T47D (cell line): ENCODE results near the gene RRP12.
A peak's percentile ranks its signal among the peaks of the same experiment; 100 is the strongest.

Source experiments
- DNase-seq, 2 experiments: peaks; one replicate each; pipeline versions ENCODE4 v3.0.0 to v3.0.0-alpha.2; 2011 to 2012; ENCODE audit warnings: low read depth in 1 of 2, low spot score in 1 of 2
- JUND ChIP-seq: IDR thresholded peaks from 2 replicates; pipeline ENCODE4 v1.6.1; 2012; ENCODE audit warnings: low read depth
- in situ Hi-C: cut with HindIII; loops from 2 replicates; pipeline ENCODE4 v1.10.0; 2016; ENCODE audit warnings: low sequenced_read_pairs, low pct_unique_long_range_greater_than_20kb

Gene RRP12

GRCh38 chr10:97376413-97376812, 24.7 kb downstream of the RRP12 start:
- DNase-seq: peak in 1 of 2 experiments; percentile 11
- TF ChIP-seq JUND: no peak
- in situ Hi-C loops: no loop called here

GRCh38 chr10:97373456-97373855, 27.7 kb downstream of the RRP12 start:
- in situ Hi-C loops: no loop called here
- TF ChIP-seq JUND: no peak
- DNase-seq: no peak

GRCh38 chr10:97372233-97372875, 28.8 kb downstream of the RRP12 start:
- in situ Hi-C loops: no loop called here
- no peak for DNase-seq
- TF ChIP-seq JUND: no peak

- in situ Hi-C loops: no loop called here
- no peak for TF ChIP-seq JUND
- DNase-seq: no peak
Observed at GRCh38 chr10:97371696-97372095, 29.4 kb downstream of the RRP12 start.

GRCh38 chr10:97367126-97367649, 34.0 kb downstream of the RRP12 start:
- in situ Hi-C loops: no loop called here
- TF ChIP-seq JUND: no peak
- DNase-seq: no peak

GRCh38 chr10:97366572-97366971, 34.6 kb downstream of the RRP12 start:
- DNase-seq: no peak
- TF ChIP-seq JUND: no peak
- in situ Hi-C loops: no loop called here

- in situ Hi-C loops: no loop called here
- TF ChIP-seq JUND: no peak
- no peak for DNase-seq
Observed at GRCh38 chr10:97365761-97366351, 35.3 kb downstream of the RRP12 start.

- TF ChIP-seq JUND: no peak
- in situ Hi-C loops: no loop called here
- no peak for DNase-seq
Observed at GRCh38 chr10:97363071-97363470, 38.1 kb downstream of the RRP12 start.

GRCh38 chr10:97362310-97363033, 38.7 kb downstream of the RRP12 start:
- TF ChIP-seq JUND: no peak
- no peak for DNase-seq
- in situ Hi-C loops: no loop called here

- DNase-seq: no peak
- no peak for TF ChIP-seq JUND
- in situ Hi-C loops: no loop called here
Observed at GRCh38 chr10:97361537-97361901, 39.6 kb downstream of the RRP12 start.

GRCh38 chr10:97360705-97361536, 40.2 kb downstream of the RRP12 start:
- no peak for DNase-seq
- in situ Hi-C loops: no loop called here
- no peak for TF ChIP-seq JUND

GRCh38 chr10:97358781-97359180, 42.4 kb downstream of the RRP12 start:
- no peak for TF ChIP-seq JUND
- DNase-seq: no peak
- in situ Hi-C loops: no loop called here
